CD4-positive, alpha-beta T cell treated with Interleukin-4 for 4 hours (primary cell): Measurements from ENCODE around the gene SPHK1.

ENCODE experiments used
- DNase-seq: peaks from one replicate; pipeline ENCODE4 v3.0.0-alpha.2; 2020

SPHK1 gene

GRCh38 chr17:76410328-76410965, 26.0 kb downstream of the SPHK1 start:
- DNase-seq, result no peak

- DNase-seq, result no peak
Observed at GRCh38 chr17:76411247-76411646, 26.8 kb downstream of the SPHK1 start.

GRCh38 chr17:76414334-76415295, 30.2 kb downstream of the SPHK1 start:
- DNase-seq, result no peak

- DNase-seq, result no peak
Observed at GRCh38 chr17:76415786-76416185, 31.4 kb downstream of the SPHK1 start.

- DNase-seq, result no peak
Observed at GRCh38 chr17:76416457-76416856, 32.0 kb downstream of the SPHK1 start.

GRCh38 chr17:76416899-76417298, 32.5 kb downstream of the SPHK1 start:
- DNase-seq, result no peak

GRCh38 chr17:76417499-76418143, 33.2 kb downstream of the SPHK1 start:
- no peak for DNase-seq

GRCh38 chr17:76419576-76420260, 35.3 kb downstream of the SPHK1 start:
- no peak for DNase-seq

- DNase-seq, result no peak
Observed at GRCh38 chr17:76420356-76421043, 36.1 kb downstream of the SPHK1 start.

GRCh38 chr17:76421044-76421407, 36.6 kb downstream of the SPHK1 start:
- DNase-seq, result no peak

GRCh38 chr17:76422406-76422805, 38.0 kb downstream of the SPHK1 start:
- DNase-seq, result no peak

- no peak for DNase-seq
Observed at GRCh38 chr17:76422860-76423259, 38.5 kb downstream of the SPHK1 start.

GRCh38 chr17:76426853-76427252, 42.4 kb downstream of the SPHK1 start:
- DNase-seq, result no peak

GRCh38 chr17:76427501-76428231, 43.3 kb downstream of the SPHK1 start:
- no peak for DNase-seq

GRCh38 chr17:76428511-76428910, 44.1 kb downstream of the SPHK1 start:
- no peak for DNase-seq

- DNase-seq, result no peak
Observed at GRCh38 chr17:76431509-76431908, 47.1 kb downstream of the SPHK1 start.

- DNase-seq, result no peak
Observed at GRCh38 chr17:76432004-76432403, 47.6 kb downstream of the SPHK1 start.

- no peak for DNase-seq
Observed at GRCh38 chr17:76432712-76433336, 48.4 kb downstream of the SPHK1 start.

- no peak for DNase-seq
Observed at GRCh38 chr17:76433693-76434092, 49.3 kb downstream of the SPHK1 start.

- no peak for DNase-seq
Observed at GRCh38 chr17:76434870-76435269, 50.5 kb downstream of the SPHK1 start.

GRCh38 chr17:76435751-76436150, 51.3 kb downstream of the SPHK1 start:
- DNase-seq, result no peak
